Activated CD4-positive, alpha-beta memory T cell treated with anti-CD3 and anti-CD28 coated beads for 36 hours (primary cell): ENCODE measurements around the gene GALNT9. TPM values are rescaled to one million over a fixed set of nuclear protein-coding genes. Genes with fewer than 3 reads are reported as not detected.

Experiments used
- CTCF ChIA-PET: fragments of 350-600 bp; sonication (Branson Sonifier 250); formaldehyde crosslinking; loops from one replicate; lab custom pipeline; 2021; ENCODE audit warnings: antibody characterized with exemption, inconsistent platforms; lab: Charles Lee
- POLR2A ChIA-PET: fragments of 350-600 bp; sonication (Branson Sonifier 250); formaldehyde crosslinking; loops from one replicate; lab custom pipeline; 2021; ENCODE audit warnings: antibody characterized with exemption; lab: Charles Lee
- DNase-seq: peaks from one replicate; pipeline ENCODE4 v3.0.0-alpha.2; 2020
- H3K27ac Mint-ChIP-seq: one replicate; pipeline ENCODE4 v1.8.0; 2021; ENCODE audit warnings: mixed read lengths
- H3K27me3 Mint-ChIP-seq: one replicate; pipeline ENCODE4 v1.8.0; 2021; ENCODE audit warnings: mixed read lengths
- H3K36me3 Mint-ChIP-seq: one replicate; pipeline ENCODE4 v1.8.0; 2021; ENCODE audit warnings: mixed read lengths
- H3K4me1 Mint-ChIP-seq: one replicate; pipeline ENCODE4 v1.8.0; 2021; ENCODE audit warnings: low read depth, mixed read lengths
- H3K4me3 Mint-ChIP-seq: one replicate; pipeline ENCODE4 v1.8.0; 2021; ENCODE audit warnings: mild to moderate bottlenecking, mixed read lengths
- H3K9me3 Mint-ChIP-seq: one replicate; pipeline ENCODE4 v1.8.0; 2021; ENCODE audit warnings: mixed read lengths
- intact Hi-C: fragments of 100-400 bp; cut with micrococcal nuclease; formaldehyde crosslinking; loops from one replicate; pipeline ENCODE4 v1.15.1; 2023
- total RNA-seq, 2 experiments: library from RNA; stranded (reverse); gene quantifications; one replicate each; pipeline ENCODE4 v1.2.3, GENCODE V29; 2021

Gene GALNT9
- total RNA-seq, 2 experiments from 2014 or later, result 0.12 to 0.29 TPM

GRCh38 chr12:132355742-132356681, 26.6 kb upstream of the GALNT9 start:
- peaks cover 4% of the 10 kb centered on the region for H3K9me3 Mint-ChIP-seq
- peaks cover 2% of the 10 kb centered on the region for H3K27me3 Mint-ChIP-seq
- POLR2A ChIA-PET, result no interaction called here
- CTCF ChIA-PET, result no interaction called here
- intact Hi-C loops, result no loop called here
- H3K27ac Mint-ChIP-seq, result no peak overlapping the region
- no peak for DNase-seq
- H3K4me3 Mint-ChIP-seq, result no peak overlapping the region
- H3K36me3 Mint-ChIP-seq, result no peaks in the 10 kb centered on the region
- no peaks in the 10 kb centered on the region for H3K4me1 Mint-ChIP-seq

DNA sequence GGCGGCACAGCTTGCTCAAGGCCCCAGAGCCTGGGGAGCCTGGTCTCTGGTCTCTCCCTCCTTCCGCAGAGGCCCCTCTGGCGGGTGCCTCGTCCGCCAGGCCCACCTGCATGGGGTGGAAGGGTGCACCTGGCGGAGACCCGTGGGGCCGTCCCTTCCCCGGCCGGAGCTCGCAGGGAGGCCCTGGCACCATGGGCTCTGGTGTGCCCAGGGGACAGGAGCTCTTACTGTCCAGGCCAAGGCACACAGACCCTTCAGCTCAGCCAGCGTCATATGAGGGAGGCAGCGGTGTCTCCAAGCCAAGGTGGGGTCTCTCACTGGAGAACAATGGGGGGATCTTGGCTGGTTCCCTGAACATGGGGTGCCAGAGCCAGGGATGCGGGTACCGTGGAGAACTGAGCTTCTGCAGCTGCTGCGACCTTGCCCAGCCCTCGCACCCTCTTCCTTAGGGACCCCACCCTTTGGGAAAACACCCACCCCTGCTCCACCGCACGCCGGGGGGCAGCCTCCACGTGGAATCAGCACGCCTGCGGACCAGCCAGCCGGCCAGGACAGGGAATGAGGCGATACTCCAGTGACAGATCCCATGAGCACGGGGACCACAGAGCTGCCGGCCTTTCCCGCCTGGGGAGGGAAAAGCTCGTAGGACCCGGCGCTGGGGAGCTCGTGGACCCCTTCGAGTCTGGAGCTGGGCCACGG, 25.7 kb upstream of the GALNT9 start:
- Mint-ChIP-seq H3K9me3 (peaks cover 4% of the 10 kb centered on the region), H3K4me3 (no peak overlapping the region), H3K36me3 (no peaks in the 10 kb centered on the region), H3K27me3 (peaks cover 2% of the 10 kb centered on the region), H3K4me1 (no peaks in the 10 kb centered on the region), H3K27ac (no peak overlapping the region)
- no peak for DNase-seq
- ChIA-PET POLR2A (no interaction called here), CTCF (no interaction called here)
- intact Hi-C loops, result no loop called here

- Mint-ChIP-seq H3K9me3 (no peaks in the 10 kb centered on the region), H3K4me3 (no peak overlapping the region), H3K27ac (no peak overlapping the region), H3K27me3 (peaks cover 2% of the 10 kb centered on the region), H3K36me3 (no peaks in the 10 kb centered on the region), H3K4me1 (no peaks in the 10 kb centered on the region)
- CTCF ChIA-PET, result no interaction called here
- intact Hi-C loops, result no loop called here
- DNase-seq, result no peak
- POLR2A ChIA-PET, result no interaction called here
These were observed 25.0 kb upstream of the GALNT9 start for GRCh38 chr12:132354211-132354981.

DNA sequence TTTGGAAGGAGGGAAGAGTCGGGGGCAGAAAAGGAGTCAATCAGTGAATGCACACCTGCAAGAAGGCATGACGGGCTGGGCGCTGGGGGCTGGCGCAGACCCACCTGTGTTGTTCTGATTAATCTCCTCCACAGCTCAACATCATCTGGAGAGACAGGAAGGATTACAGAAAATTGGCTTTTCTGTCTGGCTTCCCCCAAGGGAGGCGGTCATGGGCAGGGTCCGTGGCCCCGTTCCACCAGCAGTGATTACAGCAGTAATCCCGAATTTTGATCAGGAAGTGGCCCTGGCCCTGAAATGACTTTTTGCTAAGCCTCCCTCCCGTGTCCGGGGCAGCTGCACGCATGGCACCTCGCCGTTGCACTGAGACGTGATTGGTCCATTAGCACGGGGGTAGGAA, 24.4 kb upstream of the GALNT9 start:
- no peaks in the 10 kb centered on the region for H3K4me1 Mint-ChIP-seq
- no peaks in the 10 kb centered on the region for H3K36me3 Mint-ChIP-seq
- H3K9me3 Mint-ChIP-seq, result no peaks in the 10 kb centered on the region
- ChIA-PET POLR2A (no interaction called here), CTCF (no interaction called here)
- H3K27ac Mint-ChIP-seq, result no peak overlapping the region
- H3K27me3 Mint-ChIP-seq, result peaks cover 2% of the 10 kb centered on the region
- H3K4me3 Mint-ChIP-seq, result no peak overlapping the region
- DNase-seq, result no peak
- intact Hi-C loops, result no loop called here

- H3K4me3 Mint-ChIP-seq, result no peak overlapping the region
- ChIA-PET CTCF (no interaction called here), POLR2A (no interaction called here)
- H3K36me3 Mint-ChIP-seq, result no peaks in the 10 kb centered on the region
- H3K27ac Mint-ChIP-seq, result no peak overlapping the region
- H3K9me3 Mint-ChIP-seq, result no peaks in the 10 kb centered on the region
- H3K4me1 Mint-ChIP-seq, result no peaks in the 10 kb centered on the region
- H3K27me3 Mint-ChIP-seq, result peaks cover 5% of the 10 kb centered on the region
- no peak for DNase-seq
- intact Hi-C loops, result no loop called here
These were observed 23.8 kb upstream of the GALNT9 start for GRCh38 chr12:132352896-132353800.

- ChIA-PET POLR2A (no interaction called here), CTCF (no interaction called here)
- H3K27me3 Mint-ChIP-seq, result peaks cover 5% of the 10 kb centered on the region
- no peak overlapping the region for H3K4me3 Mint-ChIP-seq
- no peaks in the 10 kb centered on the region for H3K9me3 Mint-ChIP-seq
- H3K27ac Mint-ChIP-seq, result no peak overlapping the region
- H3K4me1 Mint-ChIP-seq, result no peaks in the 10 kb centered on the region
- no peak for DNase-seq
- intact Hi-C loops, result no loop called here
- H3K36me3 Mint-ChIP-seq, result no peaks in the 10 kb centered on the region
These were observed 22.5 kb upstream of the GALNT9 start for GRCh38 chr12:132351751-132352495.

GRCh38 chr12:132349501-132350131, 20.2 kb upstream of the GALNT9 start:
- H3K27me3 Mint-ChIP-seq, result peaks cover 5% of the 10 kb centered on the region
- no peaks in the 10 kb centered on the region for H3K4me1 Mint-ChIP-seq
- H3K4me3 Mint-ChIP-seq, result no peak overlapping the region
- no peaks in the 10 kb centered on the region for H3K9me3 Mint-ChIP-seq
- CTCF ChIA-PET, result no interaction called here
- intact Hi-C loops, result no loop called here
- H3K36me3 Mint-ChIP-seq, result no peaks in the 10 kb centered on the region
- POLR2A ChIA-PET, result no interaction called here
- no peak overlapping the region for H3K27ac Mint-ChIP-seq
- no peak for DNase-seq

DNA sequence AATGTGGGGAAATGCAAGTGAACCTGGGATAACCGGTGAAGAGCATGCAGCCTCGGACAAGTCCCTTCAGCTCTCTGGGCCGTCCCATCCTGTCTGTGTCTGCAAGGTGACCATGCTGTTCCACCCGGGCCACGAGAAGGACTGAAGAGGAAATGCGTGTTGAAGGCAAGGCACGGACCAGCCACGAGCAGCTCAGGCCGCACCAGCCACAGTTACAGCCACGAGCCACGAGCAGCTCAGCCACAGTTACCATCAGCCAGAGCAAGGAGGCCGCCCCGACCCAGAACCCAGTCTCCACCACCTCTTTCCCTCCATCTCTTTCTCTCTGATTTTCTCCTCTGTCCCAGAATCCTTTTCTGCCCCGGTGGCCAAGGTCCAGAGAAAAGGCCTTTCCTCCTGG, 18.8 kb upstream of the GALNT9 start:
- no peaks in the 10 kb centered on the region for H3K4me1 Mint-ChIP-seq
- H3K4me3 Mint-ChIP-seq, result no peak overlapping the region
- ChIA-PET POLR2A (no interaction called here), CTCF (no interaction called here)
- no peaks in the 10 kb centered on the region for H3K9me3 Mint-ChIP-seq
- peaks cover 5% of the 10 kb centered on the region for H3K27me3 Mint-ChIP-seq
- intact Hi-C loops, result no loop called here
- H3K27ac Mint-ChIP-seq, result no peak overlapping the region
- DNase-seq, result no peak
- no peaks in the 10 kb centered on the region for H3K36me3 Mint-ChIP-seq

- no peaks in the 10 kb centered on the region for H3K9me3 Mint-ChIP-seq
- ChIA-PET POLR2A (no interaction called here), CTCF (no interaction called here)
- H3K27ac Mint-ChIP-seq, result no peak overlapping the region
- H3K36me3 Mint-ChIP-seq, result no peaks in the 10 kb centered on the region
- no peak for DNase-seq
- no peaks in the 10 kb centered on the region for H3K4me1 Mint-ChIP-seq
- intact Hi-C loops, result no loop called here
- no peak overlapping the region for H3K4me3 Mint-ChIP-seq
- peaks cover 5% of the 10 kb centered on the region for H3K27me3 Mint-ChIP-seq
These were observed 17.9 kb upstream of the GALNT9 start for GRCh38 chr12:132347176-132347855.

GRCh38 chr12:132346471-132347175, 17.2 kb upstream of the GALNT9 start:
- no peaks in the 10 kb centered on the region for H3K36me3 Mint-ChIP-seq
- no peaks in the 10 kb centered on the region for H3K4me1 Mint-ChIP-seq
- CTCF ChIA-PET, result no interaction called here
- intact Hi-C loops, result no loop called here
- DNase-seq, result no peak
- peaks cover 3% of the 10 kb centered on the region for H3K27me3 Mint-ChIP-seq
- no peak overlapping the region for H3K4me3 Mint-ChIP-seq
- H3K9me3 Mint-ChIP-seq, result no peaks in the 10 kb centered on the region
- no peak overlapping the region for H3K27ac Mint-ChIP-seq
- POLR2A ChIA-PET, result no interaction called here
